Astrocyte of the cerebellum (primary cell): Measurements from ENCODE around the gene WDR19.

Source experiments
- DNase-seq: peaks from one replicate; pipeline ENCODE4 v3.0.0-alpha.2; 2011; ENCODE audit warnings: low read depth
- H3K4me3 ChIP-seq: 2 replicates; pipeline ENCODE4 v1.5.1; 2011; ENCODE audit warnings: mild to moderate bottlenecking, low read depth, low read length, moderate library complexity
- CTCF ChIP-seq: IDR thresholded peaks from 2 replicates; pipeline ENCODE4 v1.5.1; 2012; ENCODE audit warnings: low read length, low read depth, moderate library complexity, mild to moderate bottlenecking; ENCODE audit errors: missing control alignments
- in situ Hi-C: cut with HindIII; loops from 2 replicates; pipeline ENCODE4 v1.10.0; 2017; ENCODE audit warnings: low sequenced_read_pairs

WDR19 gene

GRCh38 chr4:39320381-39321115 lies 138.2 kb downstream of the WDR19 start:
- DNase-seq, result no peak
- TF ChIP-seq CTCF, result no peak
- H3K4me3 ChIP-seq, result no peak overlapping the region
- in situ Hi-C loops, result no loop called here

DNA sequence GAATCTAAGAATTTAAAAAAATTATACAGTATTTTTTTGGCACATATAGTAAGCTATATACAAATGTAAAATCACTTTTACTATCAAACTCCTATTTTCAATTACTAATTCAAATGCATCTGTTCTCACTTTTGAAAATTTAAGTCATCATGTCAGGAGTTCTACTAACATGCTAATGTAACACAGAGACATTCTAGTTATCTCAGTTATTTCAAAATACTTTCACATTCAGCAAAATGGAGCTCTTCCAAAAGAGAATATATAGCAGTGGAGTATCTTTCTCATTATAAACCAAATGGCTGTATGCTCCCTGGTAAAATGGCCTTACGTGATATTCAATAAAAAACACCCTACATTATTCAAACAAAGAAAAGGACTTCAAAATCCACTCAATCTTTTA lies 141.5 kb downstream of the WDR19 start:
- no peak for TF ChIP-seq CTCF
- in situ Hi-C loops, result no loop called here
- H3K4me3 ChIP-seq, result no peak overlapping the region
- DNase-seq, result no peak

DNA sequence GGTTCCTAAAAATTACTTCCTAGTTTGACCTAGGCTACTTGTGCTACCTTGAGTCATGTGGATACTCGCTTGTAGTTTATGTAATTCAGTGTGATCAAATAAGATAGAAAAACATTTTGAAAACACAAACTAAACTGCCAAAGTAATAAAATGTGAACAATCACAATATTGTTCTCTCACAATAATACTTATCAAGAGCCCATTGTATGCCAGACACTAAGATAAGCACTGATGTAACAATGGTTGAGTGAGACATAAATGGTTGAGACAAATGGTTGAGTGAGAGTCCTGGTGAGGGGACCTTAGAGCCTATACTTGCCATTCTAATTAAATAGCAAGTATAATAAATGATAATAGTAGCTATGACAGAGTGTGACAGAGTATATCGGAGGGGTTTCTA lies 142.1 kb downstream of the WDR19 start:
- no peak for DNase-seq
- H3K4me3 ChIP-seq, result no peak overlapping the region
- TF ChIP-seq CTCF, result no peak
- in situ Hi-C loops, result no loop called here

DNA sequence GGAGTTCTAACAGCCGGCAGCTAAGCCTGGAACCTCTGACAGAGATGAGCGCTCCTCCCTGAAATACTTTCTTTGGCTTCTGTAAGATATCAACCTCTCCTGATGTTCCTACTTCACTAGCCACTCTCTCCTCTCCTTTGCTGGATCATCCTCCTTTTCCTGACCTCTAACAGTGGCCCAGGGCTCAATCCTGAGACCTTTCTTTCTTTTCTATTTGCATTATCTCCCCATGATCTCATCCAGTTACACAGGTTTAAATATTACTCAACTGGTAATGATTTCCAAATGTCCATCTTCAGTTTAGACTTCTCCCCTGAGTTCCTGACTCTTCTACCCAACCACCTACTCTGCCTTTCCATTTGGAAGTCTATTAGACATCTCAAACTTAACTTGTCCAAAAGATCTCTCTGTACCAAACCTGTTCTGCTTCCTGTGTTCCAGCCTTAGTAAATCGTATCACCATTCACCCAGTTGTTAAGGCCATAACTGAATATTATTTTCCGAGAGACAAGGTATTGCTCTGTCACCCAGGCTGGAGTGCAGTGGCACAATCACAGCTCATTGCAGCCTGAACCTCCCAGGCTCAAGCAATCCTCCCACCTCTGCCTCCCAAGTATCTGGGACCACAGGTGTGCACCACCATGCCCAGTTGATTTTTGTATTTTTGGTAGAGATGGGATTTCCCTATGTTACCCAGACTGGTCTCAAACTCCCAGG lies 142.7 kb downstream of the WDR19 start:
- in situ Hi-C loops, result no loop called here
- H3K4me3 ChIP-seq, result no peak overlapping the region
- no peak for DNase-seq
- TF ChIP-seq CTCF, result no peak

DNA sequence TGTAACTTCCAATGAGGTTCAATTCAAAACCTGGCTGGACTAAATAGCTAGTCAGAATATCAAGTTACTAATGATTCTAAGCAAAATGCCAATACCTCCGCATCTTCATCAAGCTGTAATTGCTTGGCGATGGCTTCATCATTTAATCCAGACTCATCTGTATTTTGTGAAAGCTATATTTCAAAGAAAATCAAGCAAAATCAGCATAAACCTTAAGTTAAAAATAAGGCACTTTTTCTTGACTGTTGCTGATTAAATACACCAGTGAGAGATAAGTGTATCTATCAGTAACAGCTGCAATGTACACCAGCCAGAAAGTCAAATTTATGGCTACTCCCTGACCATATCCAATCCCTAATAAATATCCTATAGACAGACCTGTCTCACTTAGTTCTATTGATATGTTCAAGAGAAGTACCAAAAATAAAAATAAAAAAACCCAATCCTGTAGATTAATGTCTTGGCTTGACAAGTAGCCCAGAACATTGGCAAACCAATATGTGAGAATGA lies 144.2 kb downstream of the WDR19 start:
- DNase-seq, result no peak
- no peak for TF ChIP-seq CTCF
- H3K4me3 ChIP-seq, result no peak overlapping the region
- in situ Hi-C loops, result no loop called here

GRCh38 chr4:39330353-39330752 lies 148.0 kb downstream of the WDR19 start:
- TF ChIP-seq CTCF, result no peak
- no peak overlapping the region for H3K4me3 ChIP-seq
- in situ Hi-C loops, result no loop called here
- DNase-seq, result no peak
